HUES64 (cell line): ENCODE measurements around the gene SERPINC1.
"Not testable (repeated sequence)": the region's sequence is repeated elsewhere in the genome, so short reads cannot be mapped to it uniquely, and the experiment has no call there.

Experiments
- H3K27ac ChIP-seq: 2 replicates; pipeline ENCODE4 v1.7.0; 2013; ENCODE audit warnings: low read depth, low read length, inconsistent platforms
- H3K27me3 ChIP-seq: 2 replicates; pipeline ENCODE4 v1.6.1; 2013; ENCODE audit warnings: mild to moderate bottlenecking, low read length; ENCODE audit not compliant: insufficient read depth
- H3K36me3 ChIP-seq: 2 replicates; pipeline ENCODE4 v1.6.1; 2013; ENCODE audit warnings: mild to moderate bottlenecking, low read length; ENCODE audit not compliant: insufficient read depth
- H3K4me1 ChIP-seq: 2 replicates; pipeline ENCODE4 v1.6.1; 2013; ENCODE audit warnings: mild to moderate bottlenecking, low read length, moderate library complexity; ENCODE audit not compliant: insufficient read depth
- H3K4me3 ChIP-seq: 2 replicates; pipeline ENCODE4 v1.5.1; 2013; ENCODE audit warnings: mild to moderate bottlenecking, low read length, moderate library complexity
- H3K9ac ChIP-seq: 2 replicates; pipeline ENCODE4 v1.6.1; 2013; ENCODE audit warnings: mild to moderate bottlenecking, low read depth, low read length
- H3K9me3 ChIP-seq: 2 replicates; pipeline ENCODE4 v1.6.1; 2013; ENCODE audit warnings: low read depth, low read length; ENCODE audit not compliant: insufficient read depth
- WGBS: fragments of 150-250, 120-280 bp; methylation state at CpG from one replicate; pipeline ENCODE4 v1.1.7; 2013; ENCODE audit warnings: missing lambda C conversion rate; 5-methylcytosine and 5-hydroxymethylcytosine counted together

The SERPINC1 gene

DNA sequence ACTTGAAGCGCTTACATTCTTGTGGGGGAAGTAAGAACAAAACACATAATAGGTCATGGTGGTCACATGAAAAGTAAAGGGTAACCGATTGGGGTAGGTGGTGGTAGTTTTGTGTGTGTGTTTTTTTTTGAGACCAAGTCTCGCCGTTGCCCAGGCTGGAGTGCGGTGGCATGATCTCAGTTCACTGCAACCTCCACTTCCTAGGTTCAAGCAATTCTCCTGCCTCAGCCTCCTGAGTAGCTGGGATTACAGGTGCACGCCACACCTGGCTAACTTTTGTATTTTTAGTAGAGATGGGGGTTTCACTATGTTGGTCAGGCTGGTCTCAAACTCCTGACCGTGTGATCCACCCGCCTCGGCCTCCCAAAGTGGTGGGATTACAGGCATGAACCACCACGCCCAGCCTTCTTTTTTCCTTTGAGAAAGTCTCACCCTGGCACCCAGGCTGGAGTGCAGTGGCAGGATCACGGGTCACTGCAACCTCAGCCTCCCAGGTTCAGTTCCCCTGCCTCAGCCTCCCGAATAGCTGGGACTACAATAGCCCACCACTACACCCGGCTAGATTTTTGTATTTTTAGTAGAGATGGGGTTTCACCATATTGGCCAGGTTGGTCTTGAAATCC lies 54.9 kb downstream of the SERPINC1 start:
- WGBS: 61% methylated on average over 12 of the region's 13 CpGs
- not testable (repeated sequence) for H3K9ac ChIP-seq, H3K4me3 ChIP-seq, H3K27me3 ChIP-seq, H3K4me1 ChIP-seq, H3K9me3 ChIP-seq
- Histone ChIP-seq H3K27ac (peak overlapping the region; percentile 96; the same call in 1 of the 2 replicates), H3K36me3 (peaks cover 76% of the 10 kb centered on the region)

- no peak overlapping the region for H3K4me3 ChIP-seq
- 92% methylated on average over 7 of the region's 7 CpGs for WGBS
- no peaks in the 10 kb centered on the region for H3K9me3 ChIP-seq
- H3K36me3 ChIP-seq: peaks cover 76% of the 10 kb centered on the region
- no peak overlapping the region for H3K9ac ChIP-seq
- peak overlapping the region; percentile 33; the same call in 1 of the 2 replicates for H3K27ac ChIP-seq
- no peaks in the 10 kb centered on the region for H3K27me3 ChIP-seq
- peaks cover 3% of the 10 kb centered on the region for H3K4me1 ChIP-seq
Observed at GRCh38 chr1:173861731-173862145, 55.4 kb downstream of the SERPINC1 start.

DNA sequence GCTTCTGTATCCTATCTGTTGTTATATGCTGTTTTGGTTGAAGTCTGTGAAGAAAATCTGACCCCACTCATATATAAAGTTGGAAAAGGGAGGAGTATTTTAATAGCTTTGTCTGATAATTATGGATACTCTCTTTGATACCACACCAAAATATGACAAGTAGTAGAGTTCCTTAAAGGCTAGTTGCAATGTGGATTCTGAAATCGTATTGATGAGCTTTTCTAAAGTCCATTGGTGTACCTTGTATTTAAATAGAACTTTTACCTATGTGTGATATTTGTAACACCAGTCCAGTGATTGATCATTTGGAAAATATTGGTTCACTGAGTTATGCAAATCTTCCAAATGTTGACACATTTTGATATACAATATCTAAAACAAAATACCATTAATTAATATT lies 57.1 kb downstream of the SERPINC1 start:
- H3K9me3 ChIP-seq: no peaks in the 10 kb centered on the region
- no peak overlapping the region for H3K4me3 ChIP-seq
- no peak overlapping the region for H3K9ac ChIP-seq
- H3K36me3 ChIP-seq: peaks cover 75% of the 10 kb centered on the region
- 100% methylated on average over 1 of the region's 1 CpG for WGBS
- peaks cover 3% of the 10 kb centered on the region; the same call in 1 of the 2 replicates for H3K4me1 ChIP-seq
- H3K27me3 ChIP-seq: no peaks in the 10 kb centered on the region
- H3K27ac ChIP-seq: no peak overlapping the region

- H3K36me3 ChIP-seq: peaks cover 73% of the 10 kb centered on the region
- WGBS: 93% methylated on average over 5 of the region's 5 CpGs
- not testable (repeated sequence) for H3K9ac ChIP-seq
Observed at GRCh38 chr1:173859547-173859946, 57.6 kb downstream of the SERPINC1 start.

GRCh38 chr1:173857363-173857917 lies 59.7 kb downstream of the SERPINC1 start:
- no peak overlapping the region for H3K4me3 ChIP-seq
- WGBS: 90% methylated on average over 3 of the region's 4 CpGs
- peaks cover 13% of the 10 kb centered on the region for H3K4me1 ChIP-seq
- H3K27ac ChIP-seq: no peak overlapping the region
- H3K27me3 ChIP-seq: no peaks in the 10 kb centered on the region
- H3K9ac ChIP-seq: no peak overlapping the region
- peaks cover 67% of the 10 kb centered on the region for H3K36me3 ChIP-seq
- H3K9me3 ChIP-seq: no peaks in the 10 kb centered on the region

More at GRCh38 chr1:173859547-173859946, 57.6 kb downstream of the SERPINC1 start:
- H3K4me1 ChIP-seq, H3K4me3 ChIP-seq, H3K9me3 ChIP-seq, H3K27ac ChIP-seq, H3K27me3 ChIP-seq: not testable (repeated sequence)

DNA sequence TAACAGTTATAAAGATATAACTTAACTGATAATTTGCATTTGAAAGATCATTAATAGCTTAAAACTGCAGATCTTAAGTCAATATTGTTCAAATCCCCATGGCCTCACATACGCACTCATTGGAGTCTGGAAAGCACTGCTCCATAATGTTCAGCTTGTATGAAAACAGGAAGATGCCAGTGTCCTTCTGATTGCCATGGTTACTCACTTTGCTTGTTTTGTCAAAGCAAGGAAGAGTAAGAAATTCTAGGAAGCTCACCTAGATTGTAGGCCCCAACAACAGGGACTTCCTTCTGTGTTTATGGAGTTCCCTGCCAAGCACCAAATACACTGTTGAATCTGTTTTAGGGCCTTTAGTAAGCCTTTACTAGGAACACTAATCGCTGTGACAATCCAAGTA lies 60.2 kb downstream of the SERPINC1 start:
- H3K27me3 ChIP-seq: no peaks in the 10 kb centered on the region
- H3K4me1 ChIP-seq: peaks cover 13% of the 10 kb centered on the region
- WGBS: 90% methylated on average over 2 of the region's 2 CpGs
- no peak overlapping the region for H3K4me3 ChIP-seq
- H3K36me3 ChIP-seq: peaks cover 70% of the 10 kb centered on the region
- no peaks in the 10 kb centered on the region for H3K9me3 ChIP-seq
- H3K27ac ChIP-seq: no peak overlapping the region
- H3K9ac ChIP-seq: no peak overlapping the region

DNA sequence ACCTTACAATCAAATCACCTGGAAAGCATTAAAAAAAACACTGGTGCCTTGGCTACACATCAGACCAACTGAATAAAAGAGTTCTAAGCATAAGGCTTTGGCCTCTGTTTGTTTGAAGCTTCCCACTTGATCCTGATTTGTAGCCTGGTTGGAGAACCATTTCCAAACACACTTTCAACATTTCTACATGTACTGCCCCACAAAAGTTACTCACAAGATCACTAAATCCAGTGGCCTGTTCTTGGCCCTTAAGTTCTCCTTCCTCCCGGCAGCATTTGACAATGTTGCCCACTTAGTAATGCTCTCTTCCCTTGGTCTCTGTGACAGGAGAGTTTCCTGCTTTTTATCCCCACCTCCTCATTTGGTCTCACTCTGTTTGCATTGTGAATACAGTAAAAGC lies 61.1 kb downstream of the SERPINC1 start:
- no peak overlapping the region for H3K4me3 ChIP-seq
- no peak overlapping the region for H3K27ac ChIP-seq
- no peaks in the 10 kb centered on the region for H3K27me3 ChIP-seq
- 86% methylated on average over 1 of the region's 1 CpG for WGBS
- no peaks in the 10 kb centered on the region for H3K9me3 ChIP-seq
- H3K9ac ChIP-seq: no peak overlapping the region
- H3K4me1 ChIP-seq: peaks cover 13% of the 10 kb centered on the region
- H3K36me3 ChIP-seq: peaks cover 78% of the 10 kb centered on the region
